ENCODE results near the gene PUSL1. TPM values are rescaled to one million over a fixed set of nuclear protein-coding genes. Genes with fewer than 3 reads are reported as not detected.
A peak's percentile ranks its signal among the peaks of the same experiment; 100 is the strongest.

The PUSL1 gene
- total RNA-seq, 1 experiment from 2014 or later = 31.3 TPM

GRCh38 chr1:1324524-1325287, 16.3 kb downstream of the PUSL1 start, which contains the start of the genes CPTP and INTS11:
Gene CPTP (plus strand): TSS chr1:1324802. CDS start chr1:1326911, 2,109 bp downstream.
Gene INTS11 (minus strand): TSS chr1:1324660. CDS start chr1:1324608, 52 bp downstream.
- Histone ChIP-seq H3K36me3 (ENCODE audit: insufficient read depth, low read length, poor library complexity, severe bottlenecking) (peaks cover 12% of the 10 kb centered on the region), H3K27me3 (replicated peaks; ENCODE audit: insufficient read depth, low read depth, low read length, poor library complexity) (no peaks in the 10 kb centered on the region), H3K27ac (ENCODE audit: low read depth, low read length, poor library complexity, severe bottlenecking) (peak within 1 kb of the TSS; percentile 93), H3K9me3 (ENCODE audit: low read depth, low read length, poor library complexity, severe bottlenecking) (no peaks in the 10 kb centered on the region), H3K4me3 (ENCODE audit: low read depth, low read length, poor library complexity, severe bottlenecking) (peak within 1 kb of the TSS; percentile 98), H3K4me1 (ENCODE audit: insufficient read depth, low read length, poor library complexity, severe bottlenecking) (peaks cover 8% of the 10 kb centered on the region)
- TF ChIP-seq EZH2 (IDR thresholded peaks at IDR 0.05; ENCODE audit: borderline replicate concordance, low read depth, low read length, poor library complexity, severe bottlenecking) (no peak), CTCF (conservative IDR thresholded peaks at IDR 0.05; ENCODE audit: low read depth, low read length) (no peak)
- intact Hi-C loops (cut with micrococcal nuclease; ENCODE audit: unreplicated experiment) = no loop called here
- DNase-seq (ENCODE audit: low spot score) = peak; percentile 94
- ChIA-PET POLR2A (ENCODE audit: low non-redundant PET) (no interaction called here), CTCF (no interaction called here)
- BruUV-seq (replicated peaks) = no TSS peak

GRCh38 chr1:1325288-1326074, 17.1 kb downstream of the PUSL1 start:
- intact Hi-C loops (cut with micrococcal nuclease; ENCODE audit: unreplicated experiment) = no loop called here
- Histone ChIP-seq H3K27me3 (replicated peaks; ENCODE audit: insufficient read depth, low read depth, low read length, poor library complexity) (no peaks in the 10 kb centered on the region), H3K36me3 (ENCODE audit: insufficient read depth, low read length, poor library complexity, severe bottlenecking) (peaks cover 5% of the 10 kb centered on the region), H3K27ac (ENCODE audit: low read depth, low read length, poor library complexity, severe bottlenecking) (peak overlapping the region; percentile 93), H3K9me3 (ENCODE audit: low read depth, low read length, poor library complexity, severe bottlenecking) (no peaks in the 10 kb centered on the region), H3K4me1 (ENCODE audit: insufficient read depth, low read length, poor library complexity, severe bottlenecking) (peaks cover 8% of the 10 kb centered on the region), H3K4me3 (ENCODE audit: low read depth, low read length, poor library complexity, severe bottlenecking) (peak overlapping the region; percentile 98)
- POLR2A ChIA-PET (ENCODE audit: low non-redundant PET) = no interaction called here
- TF ChIP-seq CTCF (conservative IDR thresholded peaks at IDR 0.05; ENCODE audit: low read depth, low read length) (no peak), EZH2 (IDR thresholded peaks at IDR 0.05; ENCODE audit: borderline replicate concordance, low read depth, low read length, poor library complexity, severe bottlenecking) (no peak)
- BruUV-seq (replicated peaks) = no TSS peak
- no peak for DNase-seq (ENCODE audit: low spot score)
- CTCF ChIA-PET = no interaction called here

GRCh38 chr1:1326075-1326605, 17.7 kb downstream of the PUSL1 start:
- BruUV-seq (replicated peaks) = no TSS peak
- Histone ChIP-seq H3K36me3 (ENCODE audit: insufficient read depth, low read length, poor library complexity, severe bottlenecking) (peaks cover 4% of the 10 kb centered on the region), H3K4me1 (ENCODE audit: insufficient read depth, low read length, poor library complexity, severe bottlenecking) (peaks cover 13% of the 10 kb centered on the region), H3K4me3 (ENCODE audit: low read depth, low read length, poor library complexity, severe bottlenecking) (peak overlapping the region; percentile 98), H3K27ac (ENCODE audit: low read depth, low read length, poor library complexity, severe bottlenecking) (no peak overlapping the region), H3K9me3 (ENCODE audit: low read depth, low read length, poor library complexity, severe bottlenecking) (no peaks in the 10 kb centered on the region), H3K27me3 (replicated peaks; ENCODE audit: insufficient read depth, low read depth, low read length, poor library complexity) (no peaks in the 10 kb centered on the region)
- ChIA-PET POLR2A (ENCODE audit: low non-redundant PET) (no interaction called here), CTCF (no interaction called here)
- DNase-seq (ENCODE audit: low spot score) = no peak
- TF ChIP-seq CTCF (conservative IDR thresholded peaks at IDR 0.05; ENCODE audit: low read depth, low read length) (no peak), EZH2 (IDR thresholded peaks at IDR 0.05; ENCODE audit: borderline replicate concordance, low read depth, low read length, poor library complexity, severe bottlenecking) (no peak)
- intact Hi-C loops (cut with micrococcal nuclease; ENCODE audit: unreplicated experiment) = no loop called here
